ENCODE results near the gene KRT84. TPM values are rescaled to one million over a fixed set of nuclear protein-coding genes. Genes with fewer than 3 reads are reported as not detected.

The KRT84 gene
- total RNA-seq, 1 experiment from 2014 or later = not detected

DNA sequence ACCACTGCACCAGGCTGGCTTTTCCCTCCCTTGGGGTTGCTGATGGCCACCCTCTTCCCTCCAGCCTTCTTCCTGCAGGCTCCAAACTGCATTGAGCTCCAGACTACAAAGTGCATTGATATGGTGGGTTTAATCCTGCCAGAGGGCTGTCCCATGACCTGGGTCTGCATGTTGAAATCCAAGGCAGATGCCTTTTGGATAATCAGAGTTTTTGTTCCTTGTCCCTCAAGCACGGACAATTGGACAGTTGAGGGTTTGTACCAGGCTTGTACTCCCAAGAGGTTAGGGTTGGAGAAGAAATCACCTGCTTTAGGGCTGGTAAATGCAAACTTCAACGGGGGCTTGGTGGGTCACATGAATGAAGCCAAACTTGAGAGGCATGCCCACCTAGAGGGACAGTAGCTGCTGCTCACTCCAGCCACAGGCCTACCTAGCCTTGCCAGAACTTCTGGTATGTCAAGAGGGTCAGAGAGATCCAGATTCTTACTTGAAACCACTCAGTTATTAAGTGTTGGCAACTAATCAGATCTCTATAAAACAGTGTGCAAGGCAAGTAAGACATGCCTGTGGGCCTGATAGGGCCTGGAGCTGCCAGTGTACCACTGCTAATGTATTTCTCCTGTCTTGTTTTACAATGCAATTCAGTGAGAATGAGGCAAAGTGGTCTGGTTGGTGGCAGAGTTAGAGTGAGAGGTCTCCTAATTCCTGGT is 42.5 kb downstream of the KRT84 start (continued):
- TF ChIP-seq, protein P1, sequence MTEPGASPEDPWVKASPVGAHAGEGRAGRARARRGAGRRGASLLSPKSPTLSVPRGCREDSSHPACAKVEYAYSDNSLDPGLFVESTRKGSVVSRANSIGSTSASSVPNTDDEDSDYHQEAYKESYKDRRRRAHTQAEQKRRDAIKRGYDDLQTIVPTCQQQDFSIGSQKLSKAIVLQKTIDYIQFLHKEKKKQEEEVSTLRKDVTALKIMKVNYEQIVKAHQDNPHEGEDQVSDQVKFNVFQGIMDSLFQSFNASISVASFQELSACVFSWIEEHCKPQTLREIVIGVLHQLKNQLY (CRISPR knock-in tag; IDR thresholded peaks at IDR 0.05) = no peak
- TF ChIP-seq ATF1 (CRISPR knock-in tag; IDR thresholded peaks at IDR 0.05) (no peak), OVOL2 (CRISPR knock-in tag; IDR thresholded peaks at IDR 0.05; ENCODE audit: borderline replicate concordance) (no peak), CREM (CRISPR knock-in tag; IDR thresholded peaks at IDR 0.05) (no peak), GTF2I (CRISPR knock-in tag; conservative IDR thresholded peaks at IDR 0.05) (no peak), SMAD3 (CRISPR knock-in tag; IDR thresholded peaks at IDR 0.05; ENCODE audit: borderline replicate concordance) (no peak), PRRX2 (CRISPR knock-in tag; IDR thresholded peaks at IDR 0.05) (no peak), ZNF138 (CRISPR knock-in tag; conservative IDR thresholded peaks at IDR 0.05) (no peak), ELF4 (CRISPR knock-in tag; IDR thresholded peaks at IDR 0.05; ENCODE audit: low read depth) (no peak), MYBL2 (CRISPR knock-in tag; IDR thresholded peaks at IDR 0.05) (no peak)
- TF ChIP-seq, protein P2, sequence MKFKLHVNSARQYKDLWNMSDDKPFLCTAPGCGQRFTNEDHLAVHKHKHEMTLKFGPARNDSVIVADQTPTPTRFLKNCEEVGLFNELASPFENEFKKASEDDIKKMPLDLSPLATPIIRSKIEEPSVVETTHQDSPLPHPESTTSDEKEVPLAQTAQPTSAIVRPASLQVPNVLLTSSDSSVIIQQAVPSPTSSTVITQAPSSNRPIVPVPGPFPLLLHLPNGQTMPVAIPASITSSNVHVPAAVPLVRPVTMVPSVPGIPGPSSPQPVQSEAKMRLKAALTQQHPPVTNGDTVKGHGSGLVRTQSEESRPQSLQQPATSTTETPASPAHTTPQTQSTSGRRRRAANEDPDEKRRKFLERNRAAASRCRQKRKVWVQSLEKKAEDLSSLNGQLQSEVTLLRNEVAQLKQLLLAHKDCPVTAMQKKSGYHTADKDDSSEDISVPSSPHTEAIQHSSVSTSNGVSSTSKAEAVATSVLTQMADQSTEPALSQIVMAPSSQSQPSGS (CRISPR knock-in tag; IDR thresholded peaks at IDR 0.05; ENCODE audit: borderline replicate concordance, low read depth) = no peak
- TF ChIP-seq, protein P3, sequence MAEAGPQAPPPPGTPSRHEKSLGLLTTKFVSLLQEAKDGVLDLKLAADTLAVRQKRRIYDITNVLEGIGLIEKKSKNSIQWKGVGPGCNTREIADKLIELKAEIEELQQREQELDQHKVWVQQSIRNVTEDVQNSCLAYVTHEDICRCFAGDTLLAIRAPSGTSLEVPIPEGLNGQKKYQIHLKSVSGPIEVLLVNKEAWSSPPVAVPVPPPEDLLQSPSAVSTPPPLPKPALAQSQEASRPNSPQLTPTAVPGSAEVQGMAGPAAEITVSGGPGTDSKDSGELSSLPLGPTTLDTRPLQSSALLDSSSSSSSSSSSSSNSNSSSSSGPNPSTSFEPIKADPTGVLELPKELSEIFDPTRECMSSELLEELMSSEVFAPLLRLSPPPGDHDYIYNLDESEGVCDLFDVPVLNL (CRISPR knock-in tag; IDR thresholded peaks at IDR 0.05; ENCODE audit: borderline replicate concordance, low read depth) = no peak
- TF ChIP-seq, protein P4, sequence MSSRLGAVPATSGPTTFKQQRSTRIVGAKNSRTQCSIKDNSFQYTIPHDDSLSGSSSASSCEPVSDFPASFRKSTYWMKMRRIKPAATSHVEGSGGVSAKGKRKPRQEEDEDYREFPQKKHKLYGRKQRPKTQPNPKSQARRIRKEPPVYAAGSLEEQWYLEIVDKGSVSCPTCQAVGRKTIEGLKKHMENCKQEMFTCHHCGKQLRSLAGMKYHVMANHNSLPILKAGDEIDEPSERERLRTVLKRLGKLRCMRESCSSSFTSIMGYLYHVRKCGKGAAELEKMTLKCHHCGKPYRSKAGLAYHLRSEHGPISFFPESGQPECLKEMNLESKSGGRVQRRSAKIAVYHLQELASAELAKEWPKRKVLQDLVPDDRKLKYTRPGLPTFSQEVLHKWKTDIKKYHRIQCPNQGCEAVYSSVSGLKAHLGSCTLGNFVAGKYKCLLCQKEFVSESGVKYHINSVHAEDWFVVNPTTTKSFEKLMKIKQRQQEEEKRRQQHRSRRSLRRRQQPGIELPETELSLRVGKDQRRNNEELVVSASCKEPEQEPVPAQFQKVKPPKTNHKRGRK (CRISPR knock-in tag; IDR thresholded peaks at IDR 0.05; ENCODE audit: borderline replicate concordance) = no peak

DNA sequence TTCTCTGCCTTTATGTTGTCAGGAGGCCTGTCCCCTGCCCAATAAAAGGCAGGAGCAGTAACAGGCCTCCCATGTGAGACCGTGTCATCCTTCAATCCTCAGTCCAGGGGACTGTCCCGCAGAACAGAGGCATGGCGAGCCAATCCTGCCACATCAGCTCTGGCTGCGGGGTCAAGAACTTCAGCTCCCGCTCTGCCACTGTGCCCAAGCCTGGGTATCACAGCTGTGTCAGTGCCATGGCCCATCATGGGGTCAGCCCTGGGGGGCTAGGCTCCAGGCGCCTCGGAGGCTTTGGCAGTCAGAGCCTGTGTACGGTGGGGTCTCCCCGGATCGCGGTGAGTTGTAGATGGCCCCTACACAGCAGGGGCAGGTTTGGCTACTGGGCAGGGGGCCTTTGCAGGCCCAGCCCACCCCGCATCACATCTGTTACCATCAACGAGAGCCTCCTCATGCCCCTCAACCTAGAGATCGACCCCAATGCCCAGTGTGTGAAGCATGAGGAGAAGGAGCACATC is 44.3 kb downstream of the KRT84 start:
- ChIA-PET CTCF (interaction anchor here (2.7 kb wide), 1 partner anchor 13 kb away, joined by 9 read pairs; no protein-coding TSS in a partner anchor), POLR2A (interaction anchor here (0.6 kb wide), 2 partner anchors 103 to 776 kb away, joined by 3 to 6 read pairs; no protein-coding TSS in a partner anchor)
- ATAC-seq (no peak), DNase-seq (ENCODE audit: low spot score) (no peak)
- no peak overlapping the region for H3K27ac Mint-ChIP-seq
- H3K4me3 Mint-ChIP-seq = no peak overlapping the region
- H3K27me3 Mint-ChIP-seq (ENCODE audit: low read depth) = no peaks in the 10 kb centered on the region; the same call in 1 of the 2 replicates
- peaks cover 3% of the 10 kb centered on the region; the same call in 1 of the 2 replicates for H3K36me3 Mint-ChIP-seq
- H3K4me1 Mint-ChIP-seq = no peaks in the 10 kb centered on the region
- TF ChIP-seq ZNF232 (CRISPR knock-in tag; IDR thresholded peaks at IDR 0.05) = no peak
- TF ChIP-seq TCF7 (CRISPR knock-in tag; IDR thresholded peaks at IDR 0.05; ENCODE audit: low read depth) = no peak
- TF ChIP-seq IRF2 (CRISPR knock-in tag; IDR thresholded peaks at IDR 0.05; ENCODE audit: borderline replicate concordance, low read depth) = no peak
- no peak for TF ChIP-seq ZNF317 (CRISPR knock-in tag; IDR thresholded peaks at IDR 0.05; ENCODE audit: borderline replicate concordance, low read depth)
- TF ChIP-seq ZNF416 (CRISPR knock-in tag; IDR thresholded peaks at IDR 0.05) = no peak
- TF ChIP-seq SP1 (CRISPR knock-in tag; conservative IDR thresholded peaks at IDR 0.05) = no peak
- no peak for TF ChIP-seq ZNF396 (CRISPR knock-in tag; IDR thresholded peaks at IDR 0.05; ENCODE audit: borderline replicate concordance)
- H3K9me3 Mint-ChIP-seq = peaks cover 13% of the 10 kb centered on the region

Data from WTC11 (cell line).